Transverse colon (tissue), 4 donors: ENCODE measurements around the gene NUB1. TPM values are rescaled to one million over a fixed set of nuclear protein-coding genes. Genes with fewer than 3 reads are reported as not detected.
"Not testable (repeated sequence)": the region's sequence is repeated elsewhere in the genome, so short reads cannot be mapped to it uniquely, and the experiment has no call there.

ENCODE experiments used
- DNase-seq: peaks from one replicate; pipeline ENCODE4 v3.0.0-alpha.2; 2019
- H3K27ac ChIP-seq, 4 donors: fragments of 200-600 bp; sonication (generic); 2 replicates each; pipeline ENCODE4 v1.5.1; 2016 to 2018; ENCODE audit warnings: inconsistent platforms in 4 of 4
- H3K27me3 ChIP-seq: fragments of 200-600 bp; sonication (generic); 2 replicates; pipeline ENCODE4 v1.5.1; 2017; ENCODE audit warnings: inconsistent platforms
- H3K36me3 ChIP-seq, 4 donors: fragments of 200-600 bp; sonication (generic); 2 replicates each; pipeline ENCODE4 v1.5.1; 2017 to 2019; ENCODE audit warnings: inconsistent platforms in 4 of 4
- H3K4me1 ChIP-seq, 4 donors: fragments of 200-600 bp; sonication (generic); 2 replicates each; pipeline ENCODE4 v1.5.1; 2017 to 2020; ENCODE audit warnings: inconsistent platforms in 4 of 4
- H3K4me3 ChIP-seq, 4 donors: fragments of 200-600 bp; sonication (generic); 1 replicate in 1 of 4; 2 replicates in 3 of 4; pipeline versions ENCODE4 v1.5.1 to v1.6.1; 2017 to 2019; ENCODE audit warnings: inconsistent platforms in 4 of 4
- H3K9me3 ChIP-seq, 2 donors: fragments of 200-600 bp; sonication (generic); 2 replicates each; pipeline ENCODE4 v1.5.1; 2017 to 2019; ENCODE audit warnings: inconsistent platforms in 2 of 2
- EP300 ChIP-seq: sonication (generic); formaldehyde crosslinking; IDR thresholded peaks from one replicate; pipeline ENCODE4 v1.6.1; 2017; ENCODE audit warnings: antibody characterized with exemption, low read depth
- POLR2A ChIP-seq: fragments of 450-650 bp; IDR thresholded peaks from one replicate; pipeline ENCODE4 v1.6.1; 2016; ENCODE audit warnings: antibody characterized with exemption, mild to moderate bottlenecking, moderate library complexity
- POLR2AphosphoS5 ChIP-seq, 3 donors: sonication (generic); formaldehyde crosslinking; IDR thresholded peaks; one replicate each; pipeline ENCODE4 v1.6.1; 2016; ENCODE audit warnings: antibody characterized with exemption in 3 of 3
- WGBS, 2 donors: methylation state at CpG; one replicate each; pipeline ENCODE4 v1.1.5; 2018; ENCODE audit warnings: low coverage in 1 of 2; 5-methylcytosine and 5-hydroxymethylcytosine counted together
- in situ Hi-C, 4 donors: fragments of 200-750 bp; cut with MboI; loops; one replicate each; pipeline versions ENCODE4 v1.15.0 to v1.15.1; 2017; ENCODE audit warnings: low sequenced_read_pairs in 3 of 4, low pct_ligation_motif_present in 1 of 4, low pct_unique_long_range_greater_than_20kb in 1 of 4
- intact Hi-C: fragments of 100-400 bp; cut with DNase I; formaldehyde crosslinking; loops from one replicate; pipeline ENCODE4 v1.15.1; 2023; ENCODE audit warnings: low total_unique reads
- total RNA-seq, 4 donors: library from RNA; depleted of rRNA; stranded (reverse); fragments of >200 nt; gene quantifications; one replicate each; pipeline ENCODE4 v1.1.0, GENCODE V29; 2016
- TF ChIP-seq, protein P1 (sequence below), 5 experiments: fragments of 200-600 bp in 3 of 5; fragments of 450-650 bp in 2 of 5; sonication (generic) in 3 of 5; IDR thresholded peaks; 1 replicate in 2 of 5; 2 replicates in 3 of 5; pipeline ENCODE4 v1.5.1; 2016 to 2017; ENCODE audit warnings: antibody characterized with exemption in 5 of 5, inconsistent platforms in 3 of 5, mild to moderate bottlenecking in 2 of 5, moderate library complexity in 1 of 5

NUB1 gene
- total RNA-seq, 4 donors from 2014 or later: 26.3 to 69.5 (median 56.4) TPM

DNA sequence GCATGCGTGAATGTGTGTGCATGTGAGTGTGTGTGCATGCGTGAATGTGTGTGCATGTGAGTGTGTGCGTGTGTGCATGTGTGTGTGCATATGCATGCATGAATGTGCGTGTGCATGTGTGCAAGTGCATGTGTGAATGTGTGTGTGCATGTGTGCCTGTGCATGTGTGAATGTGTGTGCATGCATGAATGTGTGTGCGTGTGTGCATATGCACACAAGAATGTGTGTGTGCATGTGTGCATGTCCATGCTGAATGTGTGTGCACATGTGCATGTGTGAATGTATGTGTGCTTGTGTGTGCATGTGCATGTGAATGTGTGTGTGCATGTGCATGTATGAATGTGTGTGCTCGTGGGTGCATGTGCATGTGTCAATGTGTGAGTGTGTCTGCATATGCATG, 42.1 kb upstream of the NUB1 start:
- H3K9me3 ChIP-seq: no peaks in the 10 kb centered on the region
- H3K36me3 ChIP-seq: no peaks in the 10 kb centered on the region
- H3K4me1 ChIP-seq: peaks cover 3 to 9% (median 8%) of the 10 kb centered on the region in 4 donors
- in situ Hi-C loops (no loop called here), intact Hi-C loops (no loop called here)
- H3K27ac ChIP-seq: no peak overlapping the region
- no peak for DNase-seq
- 83 to 92% methylated on average over 1 to 6 of the region's 6 CpGs for WGBS, 2 donors
- peaks cover 32% of the 10 kb centered on the region for H3K27me3 ChIP-seq
- H3K4me3 ChIP-seq: no peak overlapping the region
- TF ChIP-seq POLR2AphosphoS5 (IDR thresholded peaks at IDR 0.05) (no peak), EP300 (no peak), POLR2A (no peak)
- TF ChIP-seq, protein P1, sequence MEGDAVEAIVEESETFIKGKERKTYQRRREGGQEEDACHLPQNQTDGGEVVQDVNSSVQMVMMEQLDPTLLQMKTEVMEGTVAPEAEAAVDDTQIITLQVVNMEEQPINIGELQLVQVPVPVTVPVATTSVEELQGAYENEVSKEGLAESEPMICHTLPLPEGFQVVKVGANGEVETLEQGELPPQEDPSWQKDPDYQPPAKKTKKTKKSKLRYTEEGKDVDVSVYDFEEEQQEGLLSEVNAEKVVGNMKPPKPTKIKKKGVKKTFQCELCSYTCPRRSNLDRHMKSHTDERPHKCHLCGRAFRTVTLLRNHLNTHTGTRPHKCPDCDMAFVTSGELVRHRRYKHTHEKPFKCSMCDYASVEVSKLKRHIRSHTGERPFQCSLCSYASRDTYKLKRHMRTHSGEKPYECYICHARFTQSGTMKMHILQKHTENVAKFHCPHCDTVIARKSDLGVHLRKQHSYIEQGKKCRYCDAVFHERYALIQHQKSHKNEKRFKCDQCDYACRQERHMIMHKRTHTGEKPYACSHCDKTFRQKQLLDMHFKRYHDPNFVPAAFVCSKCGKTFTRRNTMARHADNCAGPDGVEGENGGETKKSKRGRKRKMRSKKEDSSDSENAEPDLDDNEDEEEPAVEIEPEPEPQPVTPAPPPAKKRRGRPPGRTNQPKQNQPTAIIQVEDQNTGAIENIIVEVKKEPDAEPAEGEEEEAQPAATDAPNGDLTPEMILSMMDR (IDR thresholded peaks at IDR 0.05): no peak

- Histone ChIP-seq H3K36me3 (no peaks in the 10 kb centered on the region), H3K9me3 (no peaks in the 10 kb centered on the region), H3K27me3 (peaks cover 35% of the 10 kb centered on the region), H3K4me3 (no peak overlapping the region), H3K27ac (no peak overlapping the region), H3K4me1 (peaks cover 3 to 9% (median 8%) of the 10 kb centered on the region in 4 donors)
- in situ Hi-C loops (no loop called here), intact Hi-C loops (loop anchor here (5.0 to 10.0 kb wide), 3 partner anchors 53 to 175 kb away; partner anchors contain the start of gene SMARCD3)
- TF ChIP-seq POLR2A (no peak), POLR2AphosphoS5 (IDR thresholded peaks at IDR 0.05) (no peak), EP300 (no peak)
- TF ChIP-seq, protein P1 (IDR thresholded peaks at IDR 0.05): no peak
- no peak for DNase-seq
- 90% methylated on average over 7 of the region's 7 CpGs; no CpG with 5 or more reads in 1 of the 2 donors for WGBS, 2 donors
These were observed 41.5 kb upstream of the NUB1 start for GRCh38 chr7:151299940-151300645.

DNA sequence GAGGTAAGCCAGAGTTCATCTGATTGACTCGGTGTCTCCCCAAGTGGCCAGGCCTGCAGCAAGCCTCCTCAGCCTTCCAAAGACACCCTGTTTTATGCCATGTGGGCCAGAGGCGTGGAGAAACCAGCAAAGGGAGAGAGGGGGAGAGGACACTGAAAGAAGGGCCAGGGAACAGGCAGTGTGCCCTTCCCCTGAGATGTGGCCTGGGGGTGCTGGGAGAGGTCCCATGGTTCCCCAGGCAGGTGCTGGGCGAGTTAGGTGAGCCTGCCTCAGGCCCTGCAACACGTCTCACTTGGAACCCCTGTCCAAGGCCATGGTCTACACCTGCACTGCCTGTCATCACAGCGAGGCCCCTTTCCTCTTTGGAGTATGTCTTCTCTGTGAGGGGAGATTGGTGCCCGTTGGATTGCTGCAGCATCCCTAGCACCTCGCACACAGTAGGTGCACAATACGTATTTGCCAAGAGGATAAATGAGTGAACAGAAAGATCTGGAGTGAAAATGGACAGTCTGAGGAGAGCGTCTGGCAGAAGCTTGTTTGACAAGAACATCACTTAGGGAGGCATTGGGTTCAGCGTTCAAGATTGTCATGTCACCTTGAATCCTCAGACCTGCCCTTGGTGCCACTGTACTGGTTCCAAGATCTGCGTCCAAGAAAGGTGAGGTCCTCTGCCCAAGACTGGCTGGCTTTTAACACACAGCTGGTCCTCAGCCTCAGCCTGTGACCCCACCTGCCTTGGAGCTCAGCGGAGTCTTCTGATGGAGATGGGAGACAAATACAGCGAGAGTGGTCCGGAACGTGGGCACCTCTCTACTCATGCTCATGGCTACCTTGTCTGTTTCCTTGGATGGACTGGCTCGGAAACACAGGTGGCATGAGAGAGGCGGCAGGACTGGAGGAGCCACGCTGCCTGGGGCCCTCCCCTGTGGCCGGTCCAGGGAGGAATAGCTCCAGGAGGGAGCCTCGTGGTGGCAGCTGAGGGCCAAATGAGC, 39.8 kb upstream of the NUB1 start:
- WGBS, 2 donors: 78% methylated on average over 20 of the region's 20 CpGs; no CpG with 5 or more reads in 1 of the 2 donors
- intact Hi-C loops: loop anchor here (5.0 to 10.0 kb wide), 3 partner anchors 54 to 177 kb away; partner anchors contain the start of gene SMARCD3
- no peak overlapping the region for H3K4me3 ChIP-seq
- H3K27me3 ChIP-seq: peaks cover 44% of the 10 kb centered on the region
- TF ChIP-seq, protein P1 (IDR thresholded peaks at IDR 0.05): no peak
- TF ChIP-seq POLR2A (no peak), POLR2AphosphoS5 (IDR thresholded peaks at IDR 0.05) (no peak), EP300 (no peak)
- H3K4me1 ChIP-seq: peaks cover 3 to 9% (median 8%) of the 10 kb centered on the region in 4 donors
- in situ Hi-C loops: no loop called here
- no peak overlapping the region for H3K27ac ChIP-seq
- H3K9me3 ChIP-seq: no peaks in the 10 kb centered on the region
- no peak for DNase-seq
- H3K36me3 ChIP-seq: no peaks in the 10 kb centered on the region

- H3K4me3 ChIP-seq, H3K36me3 ChIP-seq, H3K9me3 ChIP-seq, H3K4me1 ChIP-seq, DNase-seq, H3K27ac ChIP-seq, in situ Hi-C loops: not testable (repeated sequence)
- WGBS, 2 donors: 69% methylated on average over 19 of the region's 19 CpGs; no CpG with 5 or more reads in 1 of the 2 donors
- peaks cover 53% of the 10 kb centered on the region for H3K27me3 ChIP-seq
- intact Hi-C loops: loop anchor here (5.0 to 10.0 kb wide), 3 partner anchors 57 to 179 kb away; partner anchors contain the start of gene SMARCD3
These were observed 37.4 kb upstream of the NUB1 start for GRCh38 chr7:151304251-151304650.
